GM23338 (cell line): ENCODE data around the gene ABCF2. TPM values are rescaled to one million over a fixed set of nuclear protein-coding genes. Genes with fewer than 3 reads are reported as not detected.

ENCODE experiments used
- ATAC-seq: fragments of 200-7000 bp; cut with Tn5 transposase; 3 replicates; pipeline ENCODE4 v1.9.1; 2020
- DNase-seq: peaks from one replicate; pipeline ENCODE4 v3.0.0-alpha.2; 2015; ENCODE audit warnings: low spot score
- H2AFZ ChIP-seq: fragments of 200-600 bp; sonication (generic); 2 replicates; pipeline ENCODE4 v1.8.0; 2016; ENCODE audit warnings: antibody characterized with exemption, mild to moderate bottlenecking, moderate library complexity
- H3F3A ChIP-seq: fragments of 200-600 bp; sonication (generic); replicated peaks from 2 replicates; pipeline ENCODE4 v1.8.0; 2017; ENCODE audit warnings: antibody characterized with exemption, mixed run types, low read depth
- H3K27ac ChIP-seq: fragments of 200-600 bp; sonication (generic); 2 replicates; pipeline ENCODE4 v1.6.1; 2016; ENCODE audit warnings: low read depth
- H3K27me3 ChIP-seq: fragments of 200-600 bp; sonication (generic); 2 replicates; pipeline ENCODE4 v1.8.0; 2016; ENCODE audit warnings: mild to moderate bottlenecking, mixed run types, moderate library complexity; ENCODE audit not compliant: insufficient read depth
- H3K36me3 ChIP-seq: fragments of 200-600 bp; sonication (generic); 2 replicates; pipeline ENCODE4 v1.8.0; 2016; ENCODE audit warnings: mild to moderate bottlenecking; ENCODE audit not compliant: insufficient read depth
- H3K4me1 ChIP-seq: fragments of 200-600 bp; sonication (generic); 2 replicates; pipeline ENCODE4 v1.8.0; 2016; ENCODE audit warnings: mild to moderate bottlenecking, moderate library complexity; ENCODE audit not compliant: insufficient read depth
- H3K4me2 ChIP-seq: fragments of 200-600 bp; sonication (generic); 2 replicates; pipeline ENCODE4 v1.7.1; 2017; ENCODE audit warnings: mixed run types
- H3K4me3 ChIP-seq: fragments of 200-600 bp; sonication (generic); 2 replicates; pipeline ENCODE4 v1.6.1; 2016; ENCODE audit warnings: mixed run types
- H3K79me2 ChIP-seq: fragments of 200-600 bp; sonication (generic); replicated peaks from 2 replicates; pipeline ENCODE4 v1.8.0; 2017; ENCODE audit warnings: mild to moderate bottlenecking; ENCODE audit not compliant: insufficient read depth
- H3K9me2 ChIP-seq: fragments of 200-600 bp; sonication (generic); 2 replicates; pipeline ENCODE4 v1.8.0; 2017; ENCODE audit not compliant: insufficient read depth
- H4K20me1 ChIP-seq: fragments of 200-600 bp; sonication (generic); replicated peaks from 2 replicates; pipeline ENCODE4 v1.8.0; 2017; ENCODE audit warnings: mild to moderate bottlenecking; ENCODE audit not compliant: insufficient read depth
- H3K27ac Mint-ChIP-seq: 2 replicates; pipeline ENCODE4 v1.8.0; 2020; ENCODE audit warnings: inconsistent platforms, mild to moderate bottlenecking, moderate library complexity, mixed read lengths
- H3K27me3 Mint-ChIP-seq: 3 replicates; pipeline ENCODE4 v1.8.0; 2022; ENCODE audit warnings: low read depth, mild to moderate bottlenecking, moderate library complexity, mixed read lengths, inconsistent platforms; ENCODE audit not compliant: insufficient read depth, poor library complexity
- H3K36me3 Mint-ChIP-seq: 3 replicates; pipeline ENCODE4 v1.8.0; 2021; ENCODE audit warnings: low read depth, mild to moderate bottlenecking, inconsistent platforms, moderate library complexity, mixed read lengths
- H3K4me1 Mint-ChIP-seq: 3 replicates; pipeline ENCODE4 v1.8.0; 2020; ENCODE audit warnings: mild to moderate bottlenecking, inconsistent platforms, mixed read lengths
- H3K4me3 Mint-ChIP-seq: 3 replicates; pipeline ENCODE4 v1.8.0; 2021; ENCODE audit warnings: moderate library complexity, mild to moderate bottlenecking, inconsistent platforms, mixed read lengths
- H3K9me3 Mint-ChIP-seq: 3 replicates; pipeline ENCODE4 v1.8.0; 2020; ENCODE audit warnings: moderate library complexity, mild to moderate bottlenecking, inconsistent platforms, mixed read lengths
- CREB1 ChIP-seq: fragments of 250-450 bp; sonication (Bioruptor Pico); IDR thresholded peaks from 2 replicates; pipeline ENCODE4 v1.5.0; 2020; ENCODE audit warnings: low read depth, mild to moderate bottlenecking, moderate library complexity
- EZH2 ChIP-seq: fragments of 200-600 bp; sonication (generic); IDR thresholded peaks from one replicate; pipeline ENCODE4 v1.8.0; 2017; ENCODE audit warnings: antibody characterized with exemption, mild to moderate bottlenecking, low read depth; ENCODE audit not compliant: unreplicated experiment
- EZH2phosphoT487 ChIP-seq: fragments of 200-600 bp; sonication (generic); IDR thresholded peaks from one replicate; pipeline ENCODE4 v1.8.1; 2018; ENCODE audit warnings: antibody characterized with exemption; ENCODE audit not compliant: unreplicated experiment
- JUNB ChIP-seq: IDR thresholded peaks from one replicate; pipeline ENCODE4 v1.6.1; 2016; ENCODE audit warnings: antibody characterized with exemption; ENCODE audit not compliant: unreplicated experiment
- POLR2AphosphoS5 ChIP-seq: IDR thresholded peaks from 2 replicates; pipeline ENCODE4 v1.6.1; 2016; ENCODE audit warnings: antibody characterized with exemption, low read depth
- REST ChIP-seq: IDR thresholded peaks from one replicate; pipeline ENCODE4 v1.6.1; 2018; ENCODE audit warnings: antibody characterized with exemption; ENCODE audit not compliant: unreplicated experiment
- ZNF331 ChIP-seq: fragments of 250-450 bp; sonication (Bioruptor Pico); IDR thresholded peaks from 2 replicates; pipeline ENCODE4 v1.5.0; 2020; ENCODE audit warnings: low read depth, mild to moderate bottlenecking, moderate library complexity
- polyA plus RNA-seq: library from polyadenylated mRNA; unstranded; fragments of >200 nt; fragmentation: Nextera tagmentation; extraction: Ambion mirVana; gene quantifications from 2 replicates; pipeline ENCODE4 v1.2.1, GENCODE V29; 2016
- total RNA-seq: library from RNA; depleted of rRNA; stranded (reverse); fragments of >200 nt; shearing (Covaris generic); gene quantifications from 2 replicates; pipeline ENCODE4 v1.2.3, GENCODE V29; 2014
- TF ChIP-seq, protein P1 (sequence below): fragments of 250-450 bp; sonication (Bioruptor Pico); IDR thresholded peaks from 2 replicates; pipeline ENCODE4 v1.5.0; 2020; ENCODE audit warnings: mild to moderate bottlenecking, moderate library complexity

The ABCF2 gene
- total and polyA plus RNA-seq, 2 experiments from 2014 or later, result 18.7 to 58.7 TPM

DNA sequence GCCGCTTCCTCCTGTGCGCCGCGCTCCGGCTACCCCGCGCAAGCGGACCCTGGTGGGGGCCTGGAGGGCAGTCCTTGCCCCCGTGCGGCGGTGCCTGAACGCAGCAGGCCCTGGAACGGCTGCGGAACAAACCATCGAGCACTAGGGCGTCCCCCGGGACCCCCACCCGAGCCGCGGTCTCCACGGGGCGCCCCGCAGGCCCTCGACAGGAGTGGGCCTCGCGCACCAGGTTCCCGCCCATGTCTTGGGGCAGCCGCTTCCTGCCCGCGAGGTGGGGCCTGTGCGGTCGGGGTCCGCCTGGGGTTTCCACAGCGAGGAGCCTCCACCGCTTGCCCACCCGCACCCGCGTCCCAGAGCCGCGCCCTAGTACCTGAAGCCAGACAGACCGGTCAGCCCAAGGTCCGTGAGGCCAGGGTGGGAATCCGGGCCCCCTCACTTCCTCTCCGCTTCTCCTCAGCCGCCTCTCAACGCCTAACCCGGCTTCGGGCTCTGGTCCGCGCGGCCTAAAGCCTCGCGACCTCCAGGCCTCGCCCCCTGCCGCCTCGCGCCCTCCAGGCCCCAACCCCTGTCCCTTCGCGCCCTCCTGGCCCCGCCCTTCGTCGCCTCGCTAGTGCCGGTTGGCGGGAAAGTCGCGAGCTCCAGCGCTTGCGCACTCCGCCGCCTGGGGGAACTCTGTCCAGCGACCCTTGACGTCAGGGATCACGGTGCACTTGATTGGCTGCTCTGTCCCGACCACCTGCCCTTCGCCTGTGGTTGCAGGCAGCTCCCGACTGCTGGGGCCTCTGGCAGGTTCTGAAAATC, 52.6 kb downstream of the ABCF2 start:
- Histone ChIP-seq H3K27ac (no peak overlapping the region), H3F3A (peaks cover under 1% of the 10 kb centered on the region; the same call in 1 of the 2 replicates), H4K20me1 (no peaks in the 10 kb centered on the region), H3K36me3 (no peaks in the 10 kb centered on the region), H2AFZ (no peak overlapping the region), H3K27me3 (peaks cover 67% of the 10 kb centered on the region), H3K4me1 (no peaks in the 10 kb centered on the region), H3K79me2 (no peaks in the 10 kb centered on the region), H3K4me3 (no peak overlapping the region), H3K4me2 (no peak overlapping the region), H3K9me2 (0 out of 2 replicates have a peak, but pooled peaks cover 5% of the 10 kb centered on the region)
- Mint-ChIP-seq H3K27me3 (peaks cover 55% of the 10 kb centered on the region), H3K27ac (no peak overlapping the region), H3K4me1 (peaks cover 15% of the 10 kb centered on the region), H3K36me3 (peaks cover 13% of the 10 kb centered on the region; the same call in 2 of the 3 replicates), H3K4me3 (no peak overlapping the region), H3K9me3 (peaks cover 26% of the 10 kb centered on the region)
- peak; percentile 83 for DNase-seq
- TF ChIP-seq CREB1 (CRISPR knock-in tag), result peak; percentile 78
- no peak for TF ChIP-seq ZNF331 (CRISPR knock-in tag)
- ATAC-seq, result peak; percentile 66

- Histone ChIP-seq H3F3A (peaks cover 8% of the 10 kb centered on the region; the same call in 1 of the 2 replicates), H3K9me2 (0 out of 2 replicates have a peak, but pooled peaks cover 5% of the 10 kb centered on the region), H3K27me3 (peaks cover 75% of the 10 kb centered on the region), H3K4me3 (no peak overlapping the region), H3K79me2 (no peaks in the 10 kb centered on the region), H4K20me1 (peaks cover 5% of the 10 kb centered on the region; the same call in 1 of the 2 replicates), H3K4me2 (no peak overlapping the region), H2AFZ (no peak overlapping the region), H3K27ac (no peak overlapping the region), H3K36me3 (no peaks in the 10 kb centered on the region), H3K4me1 (peaks cover 3% of the 10 kb centered on the region; the same call in 1 of the 2 replicates)
- H3K9me3 Mint-ChIP-seq, result peaks cover 26% of the 10 kb centered on the region
- H3K4me1 Mint-ChIP-seq, result peaks cover 18% of the 10 kb centered on the region; the same call in 2 of the 3 replicates
- ATAC-seq (no peak), DNase-seq (no peak)
- H3K4me3 Mint-ChIP-seq, result no peak overlapping the region
- H3K27me3 Mint-ChIP-seq, result peaks cover 63% of the 10 kb centered on the region
- H3K36me3 Mint-ChIP-seq, result peaks cover 13% of the 10 kb centered on the region; the same call in 2 of the 3 replicates
- H3K27ac Mint-ChIP-seq, result no peak overlapping the region
- TF ChIP-seq ZNF331 (CRISPR knock-in tag) (no peak), EZH2 (no peak), JUNB (no peak), POLR2AphosphoS5 (no peak), REST (no peak), EZH2phosphoT487 (no peak)
- TF ChIP-seq, protein P1, sequence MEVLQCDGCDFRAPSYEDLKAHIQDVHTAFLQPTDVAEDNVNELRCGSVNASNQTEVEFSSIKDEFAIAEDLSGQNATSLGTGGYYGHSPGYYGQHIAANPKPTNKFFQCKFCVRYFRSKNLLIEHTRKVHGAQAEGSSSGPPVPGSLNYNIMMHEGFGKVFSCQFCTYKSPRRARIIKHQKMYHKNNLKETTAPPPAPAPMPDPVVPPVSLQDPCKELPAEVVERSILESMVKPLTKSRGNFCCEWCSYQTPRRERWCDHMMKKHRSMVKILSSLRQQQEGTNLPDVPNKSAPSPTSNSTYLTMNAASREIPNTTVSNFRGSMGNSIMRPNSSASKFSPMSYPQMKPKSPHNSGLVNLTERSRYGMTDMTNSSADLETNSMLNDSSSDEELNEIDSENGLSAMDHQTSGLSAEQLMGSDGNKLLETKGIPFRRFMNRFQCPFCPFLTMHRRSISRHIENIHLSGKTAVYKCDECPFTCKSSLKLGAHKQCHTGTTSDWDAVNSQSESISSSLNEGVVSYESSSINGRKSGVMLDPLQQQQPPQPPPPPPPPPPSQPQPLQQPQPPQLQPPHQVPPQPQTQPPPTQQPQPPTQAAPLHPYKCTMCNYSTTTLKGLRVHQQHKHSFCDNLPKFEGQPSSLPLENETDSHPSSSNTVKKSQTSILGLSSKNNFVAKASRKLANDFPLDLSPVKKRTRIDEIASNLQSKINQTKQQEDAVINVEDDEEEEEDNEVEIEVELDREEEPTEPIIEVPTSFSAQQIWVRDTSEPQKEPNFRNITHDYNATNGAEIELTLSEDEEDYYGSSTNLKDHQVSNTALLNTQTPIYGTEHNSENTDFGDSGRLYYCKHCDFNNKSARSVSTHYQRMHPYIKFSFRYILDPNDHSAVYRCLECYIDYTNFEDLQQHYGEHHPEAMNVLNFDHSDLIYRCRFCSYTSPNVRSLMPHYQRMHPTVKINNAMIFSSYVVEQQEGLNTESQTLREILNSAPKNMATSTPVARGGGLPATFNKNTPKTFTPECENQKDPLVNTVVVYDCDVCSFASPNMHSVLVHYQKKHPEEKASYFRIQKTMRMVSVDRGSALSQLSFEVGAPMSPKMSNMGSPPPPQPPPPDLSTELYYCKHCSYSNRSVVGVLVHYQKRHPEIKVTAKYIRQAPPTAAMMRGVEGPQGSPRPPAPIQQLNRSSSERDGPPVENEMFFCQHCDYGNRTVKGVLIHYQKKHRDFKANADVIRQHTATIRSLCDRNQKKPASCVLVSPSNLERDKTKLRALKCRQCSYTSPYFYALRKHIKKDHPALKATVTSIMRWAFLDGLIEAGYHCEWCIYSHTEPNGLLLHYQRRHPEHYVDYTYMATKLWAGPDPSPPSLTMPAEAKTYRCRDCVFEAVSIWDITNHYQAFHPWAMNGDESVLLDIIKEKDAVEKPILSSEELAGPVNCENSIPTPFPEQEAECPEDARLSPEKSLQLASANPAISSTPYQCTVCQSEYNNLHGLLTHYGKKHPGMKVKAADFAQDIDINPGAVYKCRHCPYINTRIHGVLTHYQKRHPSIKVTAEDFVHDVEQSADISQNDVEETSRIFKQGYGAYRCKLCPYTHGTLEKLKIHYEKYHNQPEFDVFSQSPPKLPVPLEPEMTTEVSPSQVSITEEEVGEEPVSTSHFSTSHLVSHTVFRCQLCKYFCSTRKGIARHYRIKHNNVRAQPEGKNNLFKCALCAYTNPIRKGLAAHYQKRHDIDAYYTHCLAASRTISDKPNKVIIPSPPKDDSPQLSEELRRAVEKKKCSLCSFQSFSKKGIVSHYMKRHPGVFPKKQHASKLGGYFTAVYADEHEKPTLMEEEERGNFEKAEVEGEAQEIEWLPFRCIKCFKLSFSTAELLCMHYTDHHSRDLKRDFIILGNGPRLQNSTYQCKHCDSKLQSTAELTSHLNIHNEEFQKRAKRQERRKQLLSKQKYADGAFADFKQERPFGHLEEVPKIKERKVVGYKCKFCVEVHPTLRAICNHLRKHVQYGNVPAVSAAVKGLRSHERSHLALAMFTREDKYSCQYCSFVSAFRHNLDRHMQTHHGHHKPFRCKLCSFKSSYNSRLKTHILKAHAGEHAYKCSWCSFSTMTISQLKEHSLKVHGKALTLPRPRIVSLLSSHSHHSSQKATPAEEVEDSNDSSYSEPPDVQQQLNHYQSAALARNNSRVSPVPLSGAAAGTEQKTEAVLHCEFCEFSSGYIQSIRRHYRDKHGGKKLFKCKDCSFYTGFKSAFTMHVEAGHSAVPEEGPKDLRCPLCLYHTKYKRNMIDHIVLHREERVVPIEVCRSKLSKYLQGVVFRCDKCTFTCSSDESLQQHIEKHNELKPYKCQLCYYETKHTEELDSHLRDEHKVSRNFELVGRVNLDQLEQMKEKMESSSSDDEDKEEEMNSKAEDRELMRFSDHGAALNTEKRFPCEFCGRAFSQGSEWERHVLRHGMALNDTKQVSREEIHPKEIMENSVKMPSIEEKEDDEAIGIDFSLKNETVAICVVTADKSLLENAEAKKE (CRISPR knock-in tag), result no peak
Observed at GRCh38 chr7:151173386-151174245, 53.4 kb downstream of the ABCF2 start.
